ENCODE data around the gene CGN. TPM values are rescaled to one million over a fixed set of nuclear protein-coding genes. Genes with fewer than 3 reads are reported as not detected.

CGN gene
- total and polyA plus RNA-seq, 3 donors from 2014 or later = 25.7 to 31.6 (median 25.9) TPM

DNA sequence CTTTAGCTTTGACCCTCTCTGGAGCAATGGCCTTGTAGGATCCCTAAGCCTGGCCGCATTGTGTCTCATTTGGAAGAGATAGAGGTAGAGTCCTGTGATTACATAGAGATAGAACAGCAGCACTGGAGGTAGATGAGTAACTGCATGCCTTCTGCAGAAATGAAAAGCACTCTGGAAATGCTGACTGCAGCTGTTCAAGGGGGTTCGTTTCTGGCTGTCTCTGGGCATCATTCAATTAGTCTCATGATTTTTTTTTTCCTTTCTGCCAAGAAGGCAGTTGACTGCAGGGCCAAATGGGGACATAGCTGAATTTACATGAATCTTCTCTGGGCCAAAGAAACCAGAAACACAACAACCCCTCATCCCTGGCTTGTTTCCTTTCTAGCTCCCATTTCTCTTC, 72.6 kb downstream of the CGN start:
- Histone ChIP-seq H3K36me3 (ENCODE audit: low read depth, missing control alignments) (no peaks in the 10 kb centered on the region), H3K9me3 (no peaks in the 10 kb centered on the region), H3K27me3 (no peaks in the 10 kb centered on the region), H3K4me3 (no peak overlapping the region), H3K4me1 (peaks cover 11% of the 10 kb centered on the region), H3K27ac (no peak overlapping the region)
- TF ChIP-seq, protein P1, sequence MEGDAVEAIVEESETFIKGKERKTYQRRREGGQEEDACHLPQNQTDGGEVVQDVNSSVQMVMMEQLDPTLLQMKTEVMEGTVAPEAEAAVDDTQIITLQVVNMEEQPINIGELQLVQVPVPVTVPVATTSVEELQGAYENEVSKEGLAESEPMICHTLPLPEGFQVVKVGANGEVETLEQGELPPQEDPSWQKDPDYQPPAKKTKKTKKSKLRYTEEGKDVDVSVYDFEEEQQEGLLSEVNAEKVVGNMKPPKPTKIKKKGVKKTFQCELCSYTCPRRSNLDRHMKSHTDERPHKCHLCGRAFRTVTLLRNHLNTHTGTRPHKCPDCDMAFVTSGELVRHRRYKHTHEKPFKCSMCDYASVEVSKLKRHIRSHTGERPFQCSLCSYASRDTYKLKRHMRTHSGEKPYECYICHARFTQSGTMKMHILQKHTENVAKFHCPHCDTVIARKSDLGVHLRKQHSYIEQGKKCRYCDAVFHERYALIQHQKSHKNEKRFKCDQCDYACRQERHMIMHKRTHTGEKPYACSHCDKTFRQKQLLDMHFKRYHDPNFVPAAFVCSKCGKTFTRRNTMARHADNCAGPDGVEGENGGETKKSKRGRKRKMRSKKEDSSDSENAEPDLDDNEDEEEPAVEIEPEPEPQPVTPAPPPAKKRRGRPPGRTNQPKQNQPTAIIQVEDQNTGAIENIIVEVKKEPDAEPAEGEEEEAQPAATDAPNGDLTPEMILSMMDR (IDR thresholded peaks at IDR 0.05) = no peak
- no peak for TF ChIP-seq POLR2A (IDR thresholded peaks at IDR 0.05)
- intact Hi-C loops (cut with DNase I; ENCODE audit: low total_unique reads) = no loop called here
- DNase-seq = no peak
- 43 to 50% methylated on average over 2 of the region's 2 CpGs for WGBS, 2 donors

DNA sequence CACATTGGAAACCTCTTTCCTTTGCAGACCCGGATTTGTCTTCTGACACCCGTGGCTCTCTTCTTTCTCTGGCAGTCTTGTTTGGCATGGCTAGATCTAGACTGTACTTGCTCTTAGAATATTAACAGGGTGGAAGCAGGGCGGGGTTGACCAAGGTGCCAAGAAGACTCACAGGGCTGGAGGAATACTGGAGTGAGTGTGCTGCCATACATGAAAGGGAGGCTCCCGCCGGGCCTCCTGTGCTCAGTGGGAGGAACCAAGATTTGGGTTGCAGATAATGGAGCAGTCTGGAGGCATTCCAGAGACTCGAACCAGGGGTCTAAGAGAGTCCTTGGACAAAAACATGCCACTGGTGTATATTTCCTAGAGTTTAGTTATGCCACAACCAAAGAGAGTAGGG, 73.1 kb downstream of the CGN start:
- 62 to 67% methylated on average over 6 of the region's 6 CpGs for WGBS, 2 donors
- no peak for TF ChIP-seq POLR2A (IDR thresholded peaks at IDR 0.05)
- TF ChIP-seq, protein P1 (IDR thresholded peaks at IDR 0.05) = no peak
- no peak for DNase-seq
- Histone ChIP-seq H3K4me1 (peaks cover 11% of the 10 kb centered on the region), H3K27me3 (no peaks in the 10 kb centered on the region), H3K27ac (no peak overlapping the region), H3K36me3 (ENCODE audit: low read depth, missing control alignments) (no peaks in the 10 kb centered on the region), H3K4me3 (no peak overlapping the region), H3K9me3 (no peaks in the 10 kb centered on the region)
- intact Hi-C loops (cut with DNase I; ENCODE audit: low total_unique reads) = no loop called here

DNA sequence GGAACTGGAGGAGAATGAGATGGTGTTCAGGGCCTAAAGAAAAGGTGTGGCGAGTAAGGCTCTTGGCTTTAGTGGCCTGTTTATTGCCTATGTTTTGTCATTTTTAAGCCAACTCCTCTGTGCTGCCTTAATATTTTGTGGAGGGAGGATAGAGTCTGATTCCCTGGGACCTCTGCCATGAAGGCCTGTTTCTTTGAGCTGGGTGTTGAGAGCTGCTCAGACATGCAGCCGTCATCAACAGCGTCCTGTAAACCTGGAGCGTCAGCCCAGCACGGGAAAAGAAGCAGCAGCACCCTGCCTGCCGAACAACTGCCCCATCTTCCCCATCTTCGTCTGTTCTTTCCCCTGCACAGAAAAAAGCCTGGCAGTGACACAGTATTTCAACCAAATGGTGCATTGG, 73.6 kb downstream of the CGN start:
- H3K27me3 ChIP-seq = no peaks in the 10 kb centered on the region
- 59 to 61% methylated on average over 7 of the region's 7 CpGs for WGBS, 2 donors
- peaks cover 11% of the 10 kb centered on the region for H3K4me1 ChIP-seq
- H3K27ac ChIP-seq = peak overlapping the region in 1 of 2 donors; percentile 53
- no peaks in the 10 kb centered on the region for H3K9me3 ChIP-seq
- no peaks in the 10 kb centered on the region for H3K36me3 ChIP-seq (ENCODE audit: low read depth, missing control alignments)
- TF ChIP-seq POLR2A (IDR thresholded peaks at IDR 0.05) = no peak
- TF ChIP-seq, protein P1 (IDR thresholded peaks at IDR 0.05) = no peak
- DNase-seq = no peak
- intact Hi-C loops (cut with DNase I; ENCODE audit: low total_unique reads) = no loop called here
- H3K4me3 ChIP-seq = no peak overlapping the region

DNA sequence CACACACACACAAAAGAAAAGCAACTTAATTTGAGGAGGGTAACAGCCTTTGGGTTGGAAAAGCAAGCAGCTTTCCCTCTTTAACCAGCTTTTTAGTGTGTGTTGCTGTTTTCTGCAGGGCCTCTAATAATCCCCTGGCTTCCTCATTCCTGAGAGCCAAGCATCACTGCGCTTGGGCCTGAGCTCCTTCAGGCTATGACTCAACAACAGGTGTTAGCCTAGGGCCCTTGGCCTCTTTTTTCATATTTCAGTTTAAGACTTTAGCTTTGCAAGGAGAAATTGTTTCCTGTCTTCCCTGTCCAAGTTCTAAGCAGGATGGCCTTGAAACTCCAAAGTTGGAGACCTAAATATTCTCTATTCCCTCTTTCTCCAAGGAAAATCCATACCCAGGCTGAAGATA, 74.4 kb downstream of the CGN start:
- DNase-seq = no peak
- H3K27me3 ChIP-seq = no peaks in the 10 kb centered on the region
- peak overlapping the region in 1 of 2 donors; percentile 53 for H3K27ac ChIP-seq
- no peaks in the 10 kb centered on the region for H3K9me3 ChIP-seq
- TF ChIP-seq, protein P1 (IDR thresholded peaks at IDR 0.05) = no peak
- no peak for TF ChIP-seq POLR2A (IDR thresholded peaks at IDR 0.05)
- H3K36me3 ChIP-seq (ENCODE audit: low read depth, missing control alignments) = no peaks in the 10 kb centered on the region
- WGBS, 2 donors = 0 to 6% methylated on average over 1 of the region's 1 CpG
- intact Hi-C loops (cut with DNase I; ENCODE audit: low total_unique reads) = no loop called here
- peaks cover 11% of the 10 kb centered on the region for H3K4me1 ChIP-seq
- H3K4me3 ChIP-seq = no peak overlapping the region

MicroRNAs within 50 kb of the gene (microRNA counts, 767-probe panel; counts per million panel counts)
- 0 to 152 counts per million in 2 donors for microRNA hsa-miR-554

Small RNA genes lying within 50 kb of the gene (microRNA-seq; reads per million reads assigned to microRNA genes)
- gene MIR554 (ENCODE audit: borderline number of aligned reads in 2 of 2, borderline replicate concordance in 1 of 2) = 0 reads per million in 2 donors

Small RNA genes lying within 50 kb of the gene (small RNA-seq; reads per million reads assigned to genes)
- gene MIR554 = 0 reads per million in 2 donors
- gene RF00405 = 0 reads per million in 2 donors

Other genes with a start within 250 kb of the CGN start
- 10 to 100 TPM; 39.9 to 58.2 TPM for gene ZNF687, start 229.1 kb upstream of the CGN start, total RNA-seq
- 38.4 TPM for gene ZNF687, start 229.1 kb upstream of the CGN start, polyA plus RNA-seq (ENCODE audit: insufficient read depth, low read depth, low replicate concordance)
- gene PI4KB, start 184.0 kb upstream of the CGN start, total RNA-seq = 100 to 1,000 TPM in 1 of 2 donors, 10 to 100 TPM in 1; 87.9 to 103 TPM
- gene PI4KB, start 184.0 kb upstream of the CGN start, polyA plus RNA-seq (ENCODE audit: insufficient read depth, low read depth, low replicate concordance) = 86.8 TPM
- 10 to 100 TPM; 18.8 to 19.8 TPM for gene RFX5, start 164.1 kb upstream of the CGN start, total RNA-seq
- 43.6 TPM for gene RFX5, start 164.1 kb upstream of the CGN start, polyA plus RNA-seq (ENCODE audit: insufficient read depth, low read depth, low replicate concordance)
- gene SELENBP1, start 138.7 kb upstream of the CGN start, total RNA-seq = 10 to 100 TPM; 13.0 to 15.1 TPM
- 31.8 TPM for gene SELENBP1, start 138.7 kb upstream of the CGN start, polyA plus RNA-seq (ENCODE audit: insufficient read depth, low read depth, low replicate concordance)
- gene PSMB4, start 111.8 kb upstream of the CGN start, total RNA-seq = 100 to 1,000 TPM; 155 to 186 TPM
- 179 TPM for gene PSMB4, start 111.8 kb upstream of the CGN start, polyA plus RNA-seq (ENCODE audit: insufficient read depth, low read depth, low replicate concordance)
- gene POGZ, start 51.9 kb upstream of the CGN start, total RNA-seq = 100 to 1,000 TPM; 131 to 137 TPM
- 84.3 TPM for gene POGZ, start 51.9 kb upstream of the CGN start, polyA plus RNA-seq (ENCODE audit: insufficient read depth, low read depth, low replicate concordance)
- 10 to 100 TPM; 16.5 to 19.3 TPM for gene TUFT1, start 28.9 kb downstream of the CGN start, total RNA-seq
- 9.7 TPM for gene TUFT1, start 28.9 kb downstream of the CGN start, polyA plus RNA-seq (ENCODE audit: insufficient read depth, low read depth, low replicate concordance)
- gene SNX27, start 100.7 kb downstream of the CGN start, total RNA-seq = 10 to 100 TPM; 42.8 to 44.4 TPM
- gene SNX27, start 100.7 kb downstream of the CGN start, polyA plus RNA-seq (ENCODE audit: insufficient read depth, low read depth, low replicate concordance) = 24.7 TPM
- gene CELF3, start 205.4 kb downstream of the CGN start, total RNA-seq = 1 to 10 TPM; 3.2 to 4.6 TPM
- gene CELF3, start 205.4 kb downstream of the CGN start, polyA plus RNA-seq (ENCODE audit: insufficient read depth, low read depth, low replicate concordance) = 2.6 TPM
- gene RIIAD1, start 210.1 kb downstream of the CGN start, total RNA-seq = 10 to 100 TPM in 1 of 2 donors, 1 to 10 TPM in 1; 6.4 to 30.2 TPM
- 20.5 TPM for gene RIIAD1, start 210.1 kb downstream of the CGN start, polyA plus RNA-seq (ENCODE audit: insufficient read depth, low read depth, low replicate concordance)